ENCODE results near the gene DLST. TPM values are rescaled to one million over a fixed set of nuclear protein-coding genes. Genes with fewer than 3 reads are reported as not detected.

The DLST gene
- total RNA-seq, 1 experiment from 2014 or later: 145 TPM

DNA sequence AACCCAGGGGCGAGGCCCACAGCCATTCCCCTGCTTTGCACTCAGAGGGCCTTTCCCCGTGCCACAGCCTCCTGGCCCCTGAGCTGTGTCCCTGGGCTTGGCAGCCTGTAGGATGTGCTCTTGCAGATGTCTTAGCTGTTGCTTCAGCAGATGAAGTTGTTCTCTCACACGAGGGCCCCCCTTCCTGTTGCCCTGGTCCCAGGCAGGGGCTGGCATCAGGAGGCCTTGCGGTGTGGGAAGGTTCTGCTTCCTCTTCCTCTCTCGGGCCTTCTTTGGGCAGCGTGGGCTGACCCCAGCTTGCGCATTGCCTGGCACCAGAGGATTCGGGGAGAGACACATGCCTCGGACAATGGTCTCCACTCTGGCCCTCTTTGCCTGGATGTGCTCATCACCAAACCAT lies 18.4 kb upstream of the DLST start:
- POLR2A ChIA-PET (ENCODE audit: low non-redundant PET): no interaction called here
- DNase-seq (ENCODE audit: low spot score): no peak

DNA sequence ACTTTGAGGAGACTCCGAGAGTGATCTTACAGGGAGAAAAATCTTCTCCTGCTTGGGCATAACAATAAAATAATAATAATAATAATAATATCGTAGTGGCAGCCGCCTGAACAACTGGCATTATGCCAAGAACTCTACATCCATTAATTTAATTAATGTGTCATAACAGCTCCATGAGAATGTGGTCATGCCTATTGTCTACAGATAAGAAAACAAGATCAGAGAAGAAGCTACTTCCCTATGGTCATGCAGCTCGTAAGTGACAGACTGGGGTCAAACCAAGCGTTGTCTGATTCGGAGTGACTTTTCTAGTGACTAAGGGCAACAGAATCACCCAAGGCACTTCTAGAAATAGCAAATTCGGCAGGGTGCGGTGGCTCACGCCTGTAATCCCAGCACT lies 17.5 kb upstream of the DLST start:
- DNase-seq (ENCODE audit: low spot score): no peak
- Histone ChIP-seq H3K4me1 (ENCODE audit: insufficient read depth, low read length, poor library complexity, severe bottlenecking) (peaks cover 4% of the 10 kb centered on the region), H3K9me3 (ENCODE audit: low read depth, low read length, poor library complexity, severe bottlenecking) (no peaks in the 10 kb centered on the region), H3K4me3 (ENCODE audit: low read depth, low read length, poor library complexity, severe bottlenecking) (no peak overlapping the region), H3K27me3 (replicated peaks; ENCODE audit: insufficient read depth, low read depth, low read length, poor library complexity) (no peaks in the 10 kb centered on the region), H3K27ac (ENCODE audit: low read depth, low read length, poor library complexity, severe bottlenecking) (no peak overlapping the region), H3K36me3 (ENCODE audit: insufficient read depth, low read length, poor library complexity, severe bottlenecking) (no peaks in the 10 kb centered on the region)
- BruUV-seq (replicated peaks): no TSS peak
- ChIA-PET POLR2A (ENCODE audit: low non-redundant PET) (no interaction called here), CTCF (interaction anchor here (0.6 to 0.7 kb wide), 3 partner anchors 8 to 41 kb away, joined by 3 to 7 read pairs (median 6); no protein-coding TSS in a partner anchor)
- intact Hi-C loops (cut with micrococcal nuclease; ENCODE audit: unreplicated experiment): loop anchor here (5.0 kb wide), 2 partner anchors 223 to 438 kb away; no protein-coding TSS in a partner anchor
- TF ChIP-seq, protein P1, sequence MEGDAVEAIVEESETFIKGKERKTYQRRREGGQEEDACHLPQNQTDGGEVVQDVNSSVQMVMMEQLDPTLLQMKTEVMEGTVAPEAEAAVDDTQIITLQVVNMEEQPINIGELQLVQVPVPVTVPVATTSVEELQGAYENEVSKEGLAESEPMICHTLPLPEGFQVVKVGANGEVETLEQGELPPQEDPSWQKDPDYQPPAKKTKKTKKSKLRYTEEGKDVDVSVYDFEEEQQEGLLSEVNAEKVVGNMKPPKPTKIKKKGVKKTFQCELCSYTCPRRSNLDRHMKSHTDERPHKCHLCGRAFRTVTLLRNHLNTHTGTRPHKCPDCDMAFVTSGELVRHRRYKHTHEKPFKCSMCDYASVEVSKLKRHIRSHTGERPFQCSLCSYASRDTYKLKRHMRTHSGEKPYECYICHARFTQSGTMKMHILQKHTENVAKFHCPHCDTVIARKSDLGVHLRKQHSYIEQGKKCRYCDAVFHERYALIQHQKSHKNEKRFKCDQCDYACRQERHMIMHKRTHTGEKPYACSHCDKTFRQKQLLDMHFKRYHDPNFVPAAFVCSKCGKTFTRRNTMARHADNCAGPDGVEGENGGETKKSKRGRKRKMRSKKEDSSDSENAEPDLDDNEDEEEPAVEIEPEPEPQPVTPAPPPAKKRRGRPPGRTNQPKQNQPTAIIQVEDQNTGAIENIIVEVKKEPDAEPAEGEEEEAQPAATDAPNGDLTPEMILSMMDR (conservative IDR thresholded peaks at IDR 0.05; ENCODE audit: low read depth, low read length): no peak
- no peak for TF ChIP-seq EZH2 (IDR thresholded peaks at IDR 0.05; ENCODE audit: borderline replicate concordance, low read depth, low read length, poor library complexity, severe bottlenecking)

More for the DNA sequence above, 18.4 kb upstream of the DLST start:
- intact Hi-C loops (cut with micrococcal nuclease; ENCODE audit: unreplicated experiment): loop anchor here (5.0 kb wide), 2 partner anchors 224 to 439 kb away; no protein-coding TSS in a partner anchor
- Histone ChIP-seq H3K4me1 (ENCODE audit: insufficient read depth, low read length, poor library complexity, severe bottlenecking) (peaks cover 4% of the 10 kb centered on the region), H3K9me3 (ENCODE audit: low read depth, low read length, poor library complexity, severe bottlenecking) (no peaks in the 10 kb centered on the region), H3K27me3 (replicated peaks; ENCODE audit: insufficient read depth, low read depth, low read length, poor library complexity) (no peaks in the 10 kb centered on the region), H3K27ac (ENCODE audit: low read depth, low read length, poor library complexity, severe bottlenecking) (no peak overlapping the region), H3K4me3 (ENCODE audit: low read depth, low read length, poor library complexity, severe bottlenecking) (no peak overlapping the region), H3K36me3 (ENCODE audit: insufficient read depth, low read length, poor library complexity, severe bottlenecking) (no peaks in the 10 kb centered on the region)
- CTCF ChIA-PET: no interaction called here
- TF ChIP-seq EZH2 (IDR thresholded peaks at IDR 0.05; ENCODE audit: borderline replicate concordance, low read depth, low read length, poor library complexity, severe bottlenecking): no peak
- TF ChIP-seq, protein P1 (conservative IDR thresholded peaks at IDR 0.05; ENCODE audit: low read depth, low read length): no peak
- no TSS peak for BruUV-seq (replicated peaks)

DNA sequence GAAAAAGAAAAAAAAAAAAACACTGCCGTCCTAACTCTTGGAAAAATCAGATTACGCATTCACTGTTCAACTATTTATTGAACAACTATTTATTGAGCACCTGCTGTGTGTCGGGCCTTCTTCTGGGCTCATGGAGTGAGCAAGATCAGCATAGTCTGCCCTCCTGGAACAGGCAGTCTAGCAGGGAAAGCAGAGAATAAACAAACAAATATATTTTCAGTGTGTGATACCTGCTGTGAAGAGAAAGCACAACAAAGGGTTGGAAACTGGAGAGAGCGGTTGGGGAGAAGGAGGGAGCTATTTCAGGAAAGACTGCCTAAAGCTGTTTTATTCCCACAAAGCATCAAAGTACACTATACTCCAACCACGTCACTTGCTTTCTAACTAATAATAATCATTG lies 16.6 kb upstream of the DLST start:
- TF ChIP-seq, protein P1 (conservative IDR thresholded peaks at IDR 0.05; ENCODE audit: low read depth, low read length): no peak
- no peak for TF ChIP-seq EZH2 (IDR thresholded peaks at IDR 0.05; ENCODE audit: borderline replicate concordance, low read depth, low read length, poor library complexity, severe bottlenecking)
- H3K9me3 ChIP-seq (ENCODE audit: low read depth, low read length, poor library complexity, severe bottlenecking): no peaks in the 10 kb centered on the region
- ChIA-PET CTCF (no interaction called here), POLR2A (ENCODE audit: low non-redundant PET) (no interaction called here)
- peaks cover 4% of the 10 kb centered on the region for H3K4me1 ChIP-seq (ENCODE audit: insufficient read depth, low read length, poor library complexity, severe bottlenecking)
- no peaks in the 10 kb centered on the region for H3K36me3 ChIP-seq (ENCODE audit: insufficient read depth, low read length, poor library complexity, severe bottlenecking)
- BruUV-seq (replicated peaks): no TSS peak
- H3K4me3 ChIP-seq (ENCODE audit: low read depth, low read length, poor library complexity, severe bottlenecking): no peak overlapping the region
- no peaks in the 10 kb centered on the region for H3K27me3 ChIP-seq (replicated peaks; ENCODE audit: insufficient read depth, low read depth, low read length, poor library complexity)
- no peak overlapping the region for H3K27ac ChIP-seq (ENCODE audit: low read depth, low read length, poor library complexity, severe bottlenecking)
- no peak for DNase-seq (ENCODE audit: low spot score)
- intact Hi-C loops (cut with micrococcal nuclease; ENCODE audit: unreplicated experiment): no loop called here

All from A673 (cell line).